MCF 10A (cell line): ENCODE data around the gene ITGAE. TPM values are rescaled to one million over a fixed set of nuclear protein-coding genes. Genes with fewer than 3 reads are reported as not detected.
A peak's percentile ranks its signal among the peaks of the same experiment; 100 is the strongest.

ENCODE experiments used
- BruUV-seq: library from RNA; stranded (reverse); fragments of 400-500 nt; replicated peaks from 2 replicates; lab custom pipeline; 2021; lab: Mats Ljungman, UMichigan
- CTCF ChIA-PET: fragments of 300-600 bp; sonication (Branson Sonifier 250); formaldehyde crosslinking; extraction: SDS; loops from one replicate; lab custom pipeline; 2021; ENCODE audit warnings: antibody characterized with exemption, inconsistent platforms; lab: Yijun Ruan, JAX
- POLR2A ChIA-PET: fragments of 300-600, 350-650 bp; sonication (Branson Sonifier 250); formaldehyde crosslinking; extraction: SDS; loops from one replicate; lab custom pipeline; 2020; ENCODE audit warnings: antibody characterized with exemption, inconsistent platforms; lab: Yijun Ruan, JAX
- DNase-seq: peaks from one replicate; pipeline ENCODE4 v3.0.0-alpha.2; 2018; ENCODE audit not compliant: unreplicated experiment
- H3K27ac Mint-ChIP-seq: one replicate; pipeline ENCODE4 v1.8.0; 2022; ENCODE audit warnings: mild to moderate bottlenecking, low read depth, mixed read lengths; ENCODE audit not compliant: unreplicated experiment
- H3K27me3 Mint-ChIP-seq: one replicate; pipeline ENCODE4 v1.8.0; 2022; ENCODE audit warnings: mixed read lengths; ENCODE audit not compliant: insufficient read depth, unreplicated experiment
- H3K36me3 Mint-ChIP-seq: one replicate; pipeline ENCODE4 v1.8.0; 2022; ENCODE audit warnings: mild to moderate bottlenecking, moderate library complexity, mixed read lengths; ENCODE audit not compliant: insufficient read depth, unreplicated experiment
- H3K4me1 Mint-ChIP-seq: one replicate; pipeline ENCODE4 v1.8.0; 2022; ENCODE audit warnings: mixed read lengths; ENCODE audit not compliant: insufficient read depth, unreplicated experiment
- H3K4me3 Mint-ChIP-seq: one replicate; pipeline ENCODE4 v1.8.0; 2022; ENCODE audit warnings: mild to moderate bottlenecking, moderate library complexity, mixed read lengths; ENCODE audit not compliant: unreplicated experiment
- H3K9me3 Mint-ChIP-seq: one replicate; pipeline ENCODE4 v1.8.0; 2022; ENCODE audit warnings: mixed read lengths; ENCODE audit not compliant: unreplicated experiment
- CTCF ChIP-seq: fragments of 200-600 bp; IDR thresholded peaks from one replicate; pipeline ENCODE4 v1.8.0; 2022; ENCODE audit warnings: antibody characterized with exemption, mild to moderate bottlenecking; ENCODE audit not compliant: unreplicated experiment
- intact Hi-C: fragments of 100-400 bp; cut with micrococcal nuclease; formaldehyde crosslinking; loops from 2 replicates; pipeline ENCODE4 v1.14.1; 2022
- total RNA-seq: library from RNA; stranded (reverse); gene quantifications from 2 replicates; pipeline ENCODE4 v1.2.3, GENCODE V29; 2022

Gene ITGAE
- total RNA-seq, 1 experiment from 2014 or later, result 26.6 TPM

GRCh38 chr17:3812284-3812683 is 11.3 kb upstream of the ITGAE start:
- BruUV-seq, result TSS peak; percentile 49
- CTCF ChIA-PET, result interaction anchor here (0.7 to 3.3 kb wide), 2 partner anchors 15 to 75 kb away, joined by 3 to 22 read pairs; no protein-coding TSS in a partner anchor

GRCh38 chr17:3810019-3810418 is 9.0 kb upstream of the ITGAE start:
- Mint-ChIP-seq H3K27ac (no peak overlapping the region), H3K4me1 (no peaks in the 10 kb centered on the region), H3K9me3 (no peaks in the 10 kb centered on the region), H3K27me3 (no peaks in the 10 kb centered on the region), H3K4me3 (no peak overlapping the region), H3K36me3 (peaks cover 62% of the 10 kb centered on the region)
- DNase-seq, result no peak
- ChIA-PET CTCF (interaction anchor here (1.1 to 3.3 kb wide), 3 partner anchors 18 to 76 kb away, joined by 3 to 22 read pairs (median 8); no protein-coding TSS in a partner anchor), POLR2A (interaction anchor here (1.1 kb wide), 1 partner anchor 11 kb away, joined by 3 read pairs; no protein-coding TSS in a partner anchor)
- intact Hi-C loops, result no loop called here
- no peak for TF ChIP-seq CTCF
- BruUV-seq, result no TSS peak

More at GRCh38 chr17:3812284-3812683, 11.3 kb upstream of the ITGAE start:
- Mint-ChIP-seq H3K36me3 (peaks cover 70% of the 10 kb centered on the region), H3K9me3 (no peaks in the 10 kb centered on the region), H3K27me3 (no peaks in the 10 kb centered on the region), H3K27ac (no peak overlapping the region), H3K4me1 (no peaks in the 10 kb centered on the region), H3K4me3 (no peak overlapping the region)
- intact Hi-C loops, result no loop called here
- POLR2A ChIA-PET, result interaction anchor here (0.6 to 0.7 kb wide), 2 partner anchors 9 to 154 kb away, joined by 3 to 4 read pairs; no protein-coding TSS in a partner anchor
- DNase-seq, result no peak
- TF ChIP-seq CTCF, result no peak

- POLR2A ChIA-PET, result interaction anchor here (0.9 to 1.1 kb wide), 2 partner anchors 12 to 85 kb away, joined by 3 read pairs; no protein-coding TSS in a partner anchor
These were observed 8.1 kb upstream of the ITGAE start for GRCh38 chr17:3809135-3809534.

More at GRCh38 chr17:3809135-3809534, 8.1 kb upstream of the ITGAE start:
- Mint-ChIP-seq H3K4me3 (no peak overlapping the region), H3K27ac (no peak overlapping the region), H3K9me3 (no peaks in the 10 kb centered on the region), H3K4me1 (no peaks in the 10 kb centered on the region), H3K27me3 (no peaks in the 10 kb centered on the region), H3K36me3 (peaks cover 53% of the 10 kb centered on the region)
- CTCF ChIA-PET, result interaction anchor here (0.7 to 3.3 kb wide), 3 partner anchors 29 to 75 kb away, joined by 4 to 22 read pairs (median 8); no protein-coding TSS in a partner anchor
- DNase-seq, result no peak
- intact Hi-C loops, result no loop called here
- TF ChIP-seq CTCF, result no peak
- BruUV-seq, result no TSS peak
